Natural killer cell (primary cell): ENCODE measurements around the gene KRT16. TPM values are rescaled to one million over a fixed set of nuclear protein-coding genes. Genes with fewer than 3 reads are reported as not detected.

Experiments used
- ATAC-seq, 3 donors: fragments of 150-1000 bp in 2 of 3; fragments of 200-7000 bp in 1 of 3; cut with Tn5 transposase; 1 replicate in 1 of 3; 2 replicates in 2 of 3; pipeline ENCODE4 v1.10.0; 2021; ENCODE audit warnings: mild to moderate bottlenecking in 2 of 3, moderate library complexity in 2 of 3
- DNase-seq, 2 donors: peaks; one replicate each; pipeline versions ENCODE4 v3.0.0 to v3.0.0-alpha.2; 2013 to 2021; ENCODE audit warnings: mixed read lengths in 1 of 2
- H3K27ac ChIP-seq: one replicate; pipeline ENCODE4 v1.5.1; 2013; ENCODE audit warnings: mild to moderate bottlenecking, low read length
- H3K27me3 ChIP-seq: one replicate; pipeline ENCODE4 v1.6.1; 2013; ENCODE audit warnings: low read length; ENCODE audit not compliant: control insufficient read depth, insufficient read depth
- H3K36me3 ChIP-seq: one replicate; pipeline ENCODE4 v1.6.1; 2013; ENCODE audit warnings: low read length; ENCODE audit not compliant: control insufficient read depth, insufficient read depth
- H3K4me1 ChIP-seq: one replicate; pipeline ENCODE4 v1.6.1; 2013; ENCODE audit warnings: low read length; ENCODE audit not compliant: control insufficient read depth, insufficient read depth
- H3K4me3 ChIP-seq: one replicate; pipeline ENCODE4 v1.5.1; 2013; ENCODE audit warnings: low read length
- H3K9me3 ChIP-seq: one replicate; pipeline ENCODE4 v1.6.1; 2013; ENCODE audit warnings: low read length; ENCODE audit not compliant: control insufficient read depth, insufficient read depth
- H3K27ac Mint-ChIP-seq, 2 donors: one replicate each; pipeline ENCODE4 v1.8.0; 2022; ENCODE audit warnings: mild to moderate bottlenecking in 2 of 2, mixed read lengths in 2 of 2, moderate library complexity in 1 of 2
- H3K27me3 Mint-ChIP-seq, 2 donors: one replicate each; pipeline ENCODE4 v1.8.0; 2022; ENCODE audit warnings: low read depth in 2 of 2, mixed read lengths in 2 of 2
- H3K36me3 Mint-ChIP-seq: one replicate; pipeline ENCODE4 v1.8.0; 2022; ENCODE audit warnings: mixed read lengths
- H3K4me1 Mint-ChIP-seq, 2 donors: one replicate each; pipeline ENCODE4 v1.8.0; 2022; ENCODE audit warnings: mixed read lengths in 2 of 2
- H3K4me3 Mint-ChIP-seq: one replicate; pipeline ENCODE4 v1.8.0; 2022; ENCODE audit warnings: mild to moderate bottlenecking, moderate library complexity, mixed read lengths
- H3K9me3 Mint-ChIP-seq, 2 donors: one replicate each; pipeline ENCODE4 v1.8.0; 2022; ENCODE audit warnings: mixed read lengths in 2 of 2
- CTCF ChIP-seq: fragments of 200-600 bp; IDR thresholded peaks from one replicate; pipeline ENCODE4 v1.8.0; 2022; ENCODE audit warnings: antibody characterized with exemption
- WGBS: methylation state at CpG from one replicate; pipeline ENCODE4 v1.1.7; 2013; ENCODE audit warnings: missing lambda C conversion rate; ENCODE audit not compliant: insufficient coverage; 5-methylcytosine and 5-hydroxymethylcytosine counted together
- intact Hi-C: fragments of 100-400 bp; cut with micrococcal nuclease; formaldehyde crosslinking; loops from one replicate; pipeline ENCODE4 v1.14.2; 2022
- total RNA-seq, 4 donors: library from RNA; stranded (reverse); fragments of 120-200 nt in 1 of 4; gene quantifications; one replicate each; pipeline versions ENCODE4 v1.2.3 to v1.2.4, GENCODE V29; 2013 to 2022

KRT16 gene
- total RNA-seq, 3 donors from 2014 or later (not counting 1 experiment from before 2014, with no cell fraction given) = not detected

- Histone ChIP-seq H3K4me1 (no peaks in the 10 kb centered on the region), H3K27me3 (no peaks in the 10 kb centered on the region), H3K27ac (no peak overlapping the region), H3K9me3 (no peaks in the 10 kb centered on the region), H3K36me3 (no peaks in the 10 kb centered on the region), H3K4me3 (no peak overlapping the region)
- no peak overlapping the region for H3K4me3 Mint-ChIP-seq
- H3K9me3 Mint-ChIP-seq = no peaks in the 10 kb centered on the region
- H3K27me3 Mint-ChIP-seq = no peaks in the 10 kb centered on the region
- TF ChIP-seq CTCF = no peak
- H3K36me3 Mint-ChIP-seq = no peaks in the 10 kb centered on the region
- no peak for ATAC-seq
- no peak overlapping the region for H3K27ac Mint-ChIP-seq
- 84% methylated on average over 12 of the region's 12 CpGs for WGBS
- H3K4me1 Mint-ChIP-seq = no peaks in the 10 kb centered on the region
- intact Hi-C loops = no loop called here
- no peak for DNase-seq
Observed at GRCh38 chr17:41657936-41658335, 45.4 kb upstream of the KRT16 start.

- Histone ChIP-seq H3K27ac (no peak overlapping the region), H3K4me1 (no peaks in the 10 kb centered on the region), H3K27me3 (no peaks in the 10 kb centered on the region), H3K36me3 (no peaks in the 10 kb centered on the region), H3K9me3 (no peaks in the 10 kb centered on the region), H3K4me3 (no peak overlapping the region)
- intact Hi-C loops = no loop called here
- H3K36me3 Mint-ChIP-seq = no peaks in the 10 kb centered on the region
- WGBS = 42% methylated on average over 16 of the region's 16 CpGs
- ATAC-seq (no peak), DNase-seq (no peak)
- H3K4me3 Mint-ChIP-seq = no peak overlapping the region
- H3K27ac Mint-ChIP-seq = no peak overlapping the region
- no peaks in the 10 kb centered on the region for H3K9me3 Mint-ChIP-seq
- no peaks in the 10 kb centered on the region for H3K4me1 Mint-ChIP-seq
- TF ChIP-seq CTCF = no peak
- no peaks in the 10 kb centered on the region for H3K27me3 Mint-ChIP-seq
Observed at GRCh38 chr17:41657176-41657754, 44.7 kb upstream of the KRT16 start.

- no peak for DNase-seq
- no peak overlapping the region for H3K4me3 Mint-ChIP-seq
- 91% methylated on average over 16 of the region's 16 CpGs for WGBS
- intact Hi-C loops = no loop called here
- no peaks in the 10 kb centered on the region for H3K36me3 Mint-ChIP-seq
- no peaks in the 10 kb centered on the region for H3K27me3 Mint-ChIP-seq
- no peak for TF ChIP-seq CTCF
- no peaks in the 10 kb centered on the region for H3K4me1 ChIP-seq
- H3K27ac ChIP-seq = no peak overlapping the region
- no peaks in the 10 kb centered on the region for H3K36me3 ChIP-seq
- no peaks in the 10 kb centered on the region for H3K4me1 Mint-ChIP-seq
- H3K4me3 ChIP-seq = no peak overlapping the region
- no peak for ATAC-seq
- H3K27me3 ChIP-seq = no peaks in the 10 kb centered on the region
- no peak overlapping the region for H3K27ac Mint-ChIP-seq
- no peaks in the 10 kb centered on the region for H3K9me3 ChIP-seq
- no peaks in the 10 kb centered on the region for H3K9me3 Mint-ChIP-seq
Observed at GRCh38 chr17:41656249-41657023, 43.9 kb upstream of the KRT16 start.
